ENCODE measurements around the gene CDH4. TPM values are rescaled to one million over a fixed set of nuclear protein-coding genes. Genes with fewer than 3 reads are reported as not detected.

The CDH4 gene
- total and polyA plus RNA-seq, 2 of the 4 experiments (the other 2 are of a cell fraction), result 1.6 to 3.5 TPM

DNA sequence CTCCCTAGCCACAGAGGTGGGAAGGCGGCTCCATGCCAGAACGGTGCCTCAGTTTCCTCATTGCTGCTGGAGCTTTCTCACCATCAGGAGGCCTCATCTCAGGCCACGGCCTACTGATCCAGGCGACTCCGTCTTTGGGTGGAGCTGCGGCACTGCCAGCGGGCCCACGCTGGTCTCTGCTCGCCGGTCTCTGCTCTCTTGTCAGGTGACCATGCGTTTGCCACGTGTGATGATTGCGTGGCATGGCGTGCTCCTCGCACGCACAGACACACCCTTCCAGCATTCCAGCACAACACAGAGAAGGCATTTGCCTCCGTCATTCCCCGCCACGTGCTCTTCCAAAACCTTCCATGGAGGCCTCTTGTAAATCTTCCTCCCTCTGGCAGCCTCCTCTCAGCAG is 271.1 kb downstream of the CDH4 start:
- Histone ChIP-seq H3K4me1 (ENCODE audit: control insufficient read depth, insufficient read depth, low read length) (peaks cover 4% of the 10 kb centered on the region; the same call in 1 of the 2 replicates), H4K20me1 (ENCODE audit: insufficient read depth, low read length) (peaks cover 4% of the 10 kb centered on the region; the same call in 1 of the 2 replicates), H3K36me3 (ENCODE audit: control insufficient read depth, insufficient read depth, low read length) (no peaks in the 10 kb centered on the region), H3K27me3 (ENCODE audit: control insufficient read depth, insufficient read depth, low read length) (no peaks in the 10 kb centered on the region), H2AFZ (replicated peaks; ENCODE audit: low read length, poor library complexity) (no peak overlapping the region), H2BK120ac (ENCODE audit: low read depth, low read length) (no peak overlapping the region), H3K9me1 (ENCODE audit: insufficient read depth, low read length) (no peaks in the 10 kb centered on the region; the same call in 1 of the 2 replicates), H3K27ac (ENCODE audit: insufficient read depth, low read length) (no peak overlapping the region), H2AK9ac (replicated peaks; ENCODE audit: low read depth, low read length, poor library complexity) (no peak overlapping the region), H3K14ac (replicated peaks; ENCODE audit: low read depth, low read length) (no peak overlapping the region), H3K4me2 (ENCODE audit: low read depth, low read length) (no peak overlapping the region), H3K4me3 (ENCODE audit: insufficient read depth, low read depth, low read length) (no peak overlapping the region), H3K79me1 (ENCODE audit: low read depth in 1 of 2, low read length in 2 of 2) (no peaks in the 10 kb centered on the region; a peak in 1 of 4 replicates), H3K9me3 (ENCODE audit: control insufficient read depth, insufficient read depth, low read length) (no peaks in the 10 kb centered on the region), H3K56ac (ENCODE audit: extremely low read depth, insufficient read depth, low read length) (no peak overlapping the region), H4K91ac (ENCODE audit: insufficient read depth, low read depth, low read length) (no peak overlapping the region), H3K9ac (ENCODE audit: low read depth, low read length) (no peak overlapping the region), H2AK5ac (ENCODE audit: low read depth, low read length) (no peak overlapping the region), H3K18ac (ENCODE audit: low read depth, low read length) (no peak overlapping the region), H3K4ac (ENCODE audit: low read depth, low read length) (no peak overlapping the region), H2BK15ac (ENCODE audit: low read depth, low read length) (no peak overlapping the region), H3K23ac (ENCODE audit: low read depth, low read length) (no peak overlapping the region), H2BK20ac (ENCODE audit: low read depth, low read length) (no peak overlapping the region), H4K8ac (ENCODE audit: low read depth in 2 of 2, low read length in 2 of 2) (no peak overlapping the region), H4K5ac (ENCODE audit: low read depth, low read length) (no peak overlapping the region), H2BK5ac (ENCODE audit: low read depth, low read length, poor library complexity, severe bottlenecking) (no peak overlapping the region)
- ChIA-PET CTCF (no interaction called here), POLR2A (ENCODE audit: unreplicated experiment) (no interaction called here)
- no peak for ATAC-seq (ENCODE audit: low read depth)
- no peak for DNase-seq
- in situ Hi-C loops (cut with MboI; ENCODE audit: low sequenced_read_pairs) (no loop called here), intact Hi-C loops (cut with micrococcal nuclease) (no loop called here), dilution Hi-C loops (cut with HindIII; ENCODE audit: low sequenced_read_pairs, unreplicated experiment) (no loop called here)
- TF ChIP-seq CEBPB (IDR thresholded peaks at IDR 0.05; ENCODE audit: low read depth, low read length), result no peak
- TF ChIP-seq RFX5 (IDR thresholded peaks at IDR 0.05; ENCODE audit: low read depth, low read length), result no peak
- TF ChIP-seq, protein P1, sequence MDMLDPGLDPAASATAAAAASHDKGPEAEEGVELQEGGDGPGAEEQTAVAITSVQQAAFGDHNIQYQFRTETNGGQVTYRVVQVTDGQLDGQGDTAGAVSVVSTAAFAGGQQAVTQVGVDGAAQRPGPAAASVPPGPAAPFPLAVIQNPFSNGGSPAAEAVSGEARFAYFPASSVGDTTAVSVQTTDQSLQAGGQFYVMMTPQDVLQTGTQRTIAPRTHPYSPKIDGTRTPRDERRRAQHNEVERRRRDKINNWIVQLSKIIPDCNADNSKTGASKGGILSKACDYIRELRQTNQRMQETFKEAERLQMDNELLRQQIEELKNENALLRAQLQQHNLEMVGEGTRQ (IDR thresholded peaks at IDR 0.05; ENCODE audit: low read depth, low read length), result no peak
- TF ChIP-seq MAFK (IDR thresholded peaks at IDR 0.05; ENCODE audit: low read depth, low read length), result no peak
- no peak for TF ChIP-seq RAD21 (IDR thresholded peaks at IDR 0.05; ENCODE audit: low read length)
- no peak for TF ChIP-seq RCOR1 (IDR thresholded peaks at IDR 0.05; ENCODE audit: insufficient replicate concordance, low read length)
- no peak for TF ChIP-seq MAZ (IDR thresholded peaks at IDR 0.05; ENCODE audit: borderline replicate concordance, low read depth, low read length)
- no peak for TF ChIP-seq POLR2A (IDR thresholded peaks at IDR 0.05; ENCODE audit: low read depth, low read length)
- TF ChIP-seq FOS (IDR thresholded peaks at IDR 0.05; ENCODE audit: low read depth, low read length), result no peak
- no TSS peak for BruUV-seq (replicated peaks)
- 97% methylated on average over 18 of the region's 19 CpGs; no CpG with 5 or more reads in 1 of the 2 experiments for WGBS, 2 experiments (ENCODE audit: extremely low coverage in 2 of 2, insufficient read length in 1 of 2)

All from IMR-90 (cell line).